ENCODE measurements around the gene ADCY4.

GRCh38 chr14:24367514-24368211, 32.8 kb upstream of the ADCY4 start, which contains the start of gene NFATC4:
- TF ChIP-seq GATA2 (IDR thresholded peaks at IDR 0.05; ENCODE audit: low read depth, low read length) = no peak
- no peak for TF ChIP-seq GATA3 (IDR thresholded peaks at IDR 0.05; ENCODE audit: low read depth, low read length)

Measured in SH-SY5Y (cell line).